IMR-90 (cell line): ENCODE data around the gene ANXA7. TPM values are rescaled to one million over a fixed set of nuclear protein-coding genes. Genes with fewer than 3 reads are reported as not detected.

Source experiments
- ATAC-seq: fragments of 200-7000 bp; cut with Tn5 transposase; 2 replicates; pipeline ENCODE4 v1.9.1; 2020; ENCODE audit warnings: low read depth, mild to moderate bottlenecking, moderate library complexity
- BruUV-seq: library from RNA; stranded (reverse); fragments of 400-500 nt; replicated peaks from 2 replicates; lab custom pipeline; 2021; lab: Mats Ljungman, UMichigan
- CTCF ChIA-PET: fragments of 300-600 bp; formaldehyde crosslinking; extraction: SDS; loops from one replicate; lab custom pipeline; 2021; ENCODE audit warnings: antibody characterized with exemption; lab: Yijun Ruan, JAX
- POLR2A ChIA-PET: fragments of 300-600 bp; sonication (Branson Sonifier 250); formaldehyde crosslinking; loops from one replicate; lab custom pipeline; 2022; ENCODE audit warnings: antibody characterized with exemption; ENCODE audit not compliant: unreplicated experiment; lab: Charles Lee
- DNase-seq: peaks from one replicate; pipeline ENCODE4 v3.0.0; 2013
- H2AFZ ChIP-seq: replicated peaks from 2 replicates; pipeline ENCODE3; 2013; ENCODE audit warnings: low read length, mild to moderate bottlenecking; ENCODE audit not compliant: poor library complexity
- H2AK5ac ChIP-seq: 2 replicates; pipeline ENCODE4 v1.6.1; 2013; ENCODE audit warnings: low read depth, low read length, inconsistent platforms
- H2AK9ac ChIP-seq: replicated peaks from 2 replicates; pipeline ENCODE3; 2013; ENCODE audit warnings: mild to moderate bottlenecking, low read depth, low read length, moderate library complexity; ENCODE audit not compliant: poor library complexity
- H2BK120ac ChIP-seq: 2 replicates; pipeline ENCODE4 v1.6.1; 2013; ENCODE audit warnings: low read depth, low read length, inconsistent platforms
- H2BK15ac ChIP-seq: 3 replicates; pipeline ENCODE4 v1.6.1; 2013; ENCODE audit warnings: low read depth, low read length, inconsistent platforms
- H2BK20ac ChIP-seq: 2 replicates; pipeline ENCODE4 v1.6.1; 2013; ENCODE audit warnings: low read depth, mild to moderate bottlenecking, inconsistent platforms, low read length, moderate library complexity
- H2BK5ac ChIP-seq: 2 replicates; pipeline ENCODE4 v1.6.1; 2013; ENCODE audit warnings: mild to moderate bottlenecking, low read depth, low read length, inconsistent platforms; ENCODE audit not compliant: poor library complexity, severe bottlenecking
- H3K14ac ChIP-seq: replicated peaks from 2 replicates; pipeline ENCODE4 v1.6.1; 2013; ENCODE audit warnings: low read depth, low read length, inconsistent platforms
- H3K18ac ChIP-seq: 2 replicates; pipeline ENCODE4 v1.6.1; 2013; ENCODE audit warnings: low read depth, low read length, control low read depth
- H3K23ac ChIP-seq: 2 replicates; pipeline ENCODE4 v1.6.1; 2013; ENCODE audit warnings: low read depth, low read length, inconsistent platforms
- H3K27ac ChIP-seq: 2 replicates; pipeline ENCODE4 v1.5.1; 2013; ENCODE audit warnings: mild to moderate bottlenecking, control low read depth, low read length; ENCODE audit not compliant: insufficient read depth
- H3K27me3 ChIP-seq: 2 replicates; pipeline ENCODE4 v1.6.1; 2013; ENCODE audit warnings: low read length; ENCODE audit not compliant: control insufficient read depth, insufficient read depth
- H3K36me3 ChIP-seq: 2 replicates; pipeline ENCODE4 v1.6.1; 2013; ENCODE audit warnings: low read length, mixed read lengths; ENCODE audit not compliant: control insufficient read depth, insufficient read depth
- H3K4ac ChIP-seq: 2 replicates; pipeline ENCODE4 v1.6.1; 2013; ENCODE audit warnings: low read depth, low read length, inconsistent platforms
- H3K4me1 ChIP-seq: 2 replicates; pipeline ENCODE4 v1.6.1; 2013; ENCODE audit warnings: low read length, mixed read lengths; ENCODE audit not compliant: control insufficient read depth, insufficient read depth
- H3K4me2 ChIP-seq: 2 replicates; pipeline ENCODE4 v1.6.1; 2013; ENCODE audit warnings: low read depth, mild to moderate bottlenecking, control low read depth, low read length, moderate library complexity
- H3K4me3 ChIP-seq: 2 replicates; pipeline ENCODE4 v1.5.1; 2013; ENCODE audit warnings: low read depth, mild to moderate bottlenecking, control low read depth, low read length, moderate library complexity; ENCODE audit not compliant: insufficient read depth
- H3K56ac ChIP-seq: 2 replicates; pipeline ENCODE4 v1.6.1; 2013; ENCODE audit warnings: low read length, inconsistent platforms; ENCODE audit not compliant: insufficient read depth; ENCODE audit errors: extremely low read depth
- H3K79me1 ChIP-seq, 2 experiments: 2 replicates each; pipeline ENCODE4 v1.6.1; 2013; ENCODE audit warnings: low read length in 2 of 2, inconsistent platforms in 1 of 2, low read depth in 1 of 2
- H3K9ac ChIP-seq: 2 replicates; pipeline ENCODE4 v1.6.1; 2013; ENCODE audit warnings: low read depth, low read length, control low read depth
- H3K9me1 ChIP-seq: 2 replicates; pipeline ENCODE4 v1.6.1; 2013; ENCODE audit warnings: low read length, inconsistent platforms; ENCODE audit not compliant: insufficient read depth
- H3K9me3 ChIP-seq: 2 replicates; pipeline ENCODE4 v1.6.1; 2013; ENCODE audit warnings: low read length; ENCODE audit not compliant: control insufficient read depth, insufficient read depth
- H4K20me1 ChIP-seq: 2 replicates; pipeline ENCODE4 v1.6.1; 2013; ENCODE audit warnings: low read length, inconsistent platforms; ENCODE audit not compliant: insufficient read depth
- H4K5ac ChIP-seq: 2 replicates; pipeline ENCODE4 v1.6.1; 2013; ENCODE audit warnings: mild to moderate bottlenecking, low read depth, low read length, control low read depth
- H4K8ac ChIP-seq, 2 experiments: 2 replicates each; pipeline ENCODE4 v1.6.1; 2013; ENCODE audit warnings: low read depth in 2 of 2, low read length in 2 of 2, control low read depth in 1 of 2, inconsistent platforms in 1 of 2
- H4K91ac ChIP-seq: 2 replicates; pipeline ENCODE4 v1.6.1; 2013; ENCODE audit warnings: low read depth, low read length, inconsistent platforms; ENCODE audit not compliant: insufficient read depth
- BHLHE40 ChIP-seq: fragments of 150-350 bp; IDR thresholded peaks from 2 replicates; pipeline ENCODE4 v1.6.1; 2016; ENCODE audit warnings: mild to moderate bottlenecking, low read depth, low read length
- CHD1 ChIP-seq: IDR thresholded peaks from 2 replicates; pipeline ENCODE4 v1.6.1; 2012; ENCODE audit warnings: low read depth, low read length, improper control_type of control experiment
- MXI1 ChIP-seq: IDR thresholded peaks from 2 replicates; pipeline ENCODE4 v1.6.1; 2012; ENCODE audit warnings: low read depth, mild to moderate bottlenecking, low read length, moderate library complexity, borderline replicate concordance
- NFE2L2 ChIP-seq: fragments of 150-350 bp; IDR thresholded peaks from 2 replicates; pipeline ENCODE4 v1.6.1; 2016; ENCODE audit warnings: low read depth, mild to moderate bottlenecking, low read length
- POLR2A ChIP-seq: IDR thresholded peaks from 2 replicates; pipeline ENCODE4 v1.6.1; 2012; ENCODE audit warnings: mild to moderate bottlenecking, low read depth, low read length
- WGBS, 2 experiments: methylation state at CpG; one replicate each; pipeline versions ENCODE4 v1.1.5 to v1.1.7; 2013; ENCODE audit warnings: missing lambda C conversion rate in 2 of 2; ENCODE audit not compliant: insufficient read length in 1 of 2; ENCODE audit errors: extremely low coverage in 2 of 2; 5-methylcytosine and 5-hydroxymethylcytosine counted together
- dilution Hi-C: fragments of 300-500 bp; cut with HindIII; formaldehyde crosslinking; loops from one replicate; pipeline ENCODE4 v1.14.3; 2018; ENCODE audit warnings: low sequenced_read_pairs; ENCODE audit not compliant: unreplicated experiment
- in situ Hi-C: fragments of 300-500 bp; cut with MboI; formaldehyde crosslinking; loops from 3 replicates; pipeline ENCODE4 v1.14.3; 2019; ENCODE audit warnings: low sequenced_read_pairs, inconsistent platforms, mixed read lengths
- intact Hi-C: fragments of 100-400 bp; cut with micrococcal nuclease; formaldehyde crosslinking; loops from 2 replicates; pipeline ENCODE4 v1.10.0; 2022
- polyA plus RNA-seq, 3 experiments: library from polyadenylated mRNA; depleted of rRNA; stranded (reverse); fragments of >200 nt; gene quantifications; 2 replicates each; pipeline ENCODE4 v1.2.3, GENCODE V29; 2012; ENCODE audit warnings: low replicate concordance in 1 of 3
- total RNA-seq: library from RNA; depleted of rRNA; stranded (reverse); fragments of >200 nt; gene quantifications from 2 replicates; pipeline ENCODE4 v1.2.3, GENCODE V29; 2012

The ANXA7 gene
- total and polyA plus RNA-seq, 2 of the 4 experiments (the other 2 are of a cell fraction), result 77.4 to 120 TPM

DNA sequence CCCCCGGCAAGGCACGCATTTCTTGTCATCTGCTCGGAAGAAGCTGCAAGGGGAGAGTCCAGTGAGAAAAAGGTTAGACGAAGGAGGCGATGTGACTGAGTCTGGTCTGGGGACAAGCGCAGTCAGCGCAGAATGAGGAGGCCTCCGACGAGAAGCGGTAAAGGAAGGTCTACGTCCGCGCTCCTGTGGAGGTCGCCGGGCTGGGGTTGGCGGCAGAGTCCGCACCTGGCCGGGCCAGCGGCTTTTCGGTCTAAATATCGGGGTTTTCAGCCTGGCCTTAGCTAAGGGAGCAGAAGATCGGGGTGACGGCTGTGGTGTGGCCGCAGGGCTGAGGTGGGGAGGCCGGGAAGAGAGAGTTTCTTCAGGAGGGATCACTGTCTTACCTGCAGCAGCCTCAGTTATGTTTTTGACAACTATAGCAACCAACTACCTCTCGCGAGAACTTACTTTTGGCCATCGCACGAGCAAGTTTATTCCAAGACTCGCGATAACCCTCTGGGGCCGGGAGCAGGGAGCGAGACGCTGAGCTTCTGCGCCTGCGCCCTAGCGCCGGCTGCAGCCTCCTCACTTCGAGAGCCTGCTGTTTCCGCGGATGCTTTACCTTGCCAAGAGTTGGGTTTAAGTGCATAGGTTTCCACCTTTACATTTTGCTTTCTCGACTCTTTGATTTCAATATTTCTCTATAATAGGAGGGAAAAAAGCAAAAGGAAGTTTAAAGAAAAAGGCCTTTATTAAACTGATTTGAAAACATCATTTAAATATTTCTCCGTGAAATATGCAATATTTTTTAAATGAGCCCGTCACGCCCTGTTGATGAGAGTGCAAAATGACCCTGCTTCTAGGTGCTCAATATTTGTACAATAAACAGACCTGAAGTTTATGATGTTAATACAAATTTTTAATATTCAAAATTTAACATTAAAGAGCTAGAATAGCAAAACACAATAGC is 55.3 kb downstream of the ANXA7 start, which contains the start of gene CFAP70:
CFAP70 (minus strand) TSS at position 534 of the 949 bp plus-strand sequence. CDS start 4,068 bp downstream, outside the sequence.
- peak within 1 kb of the TSS; percentile 99 for H2AFZ ChIP-seq
- H3K14ac ChIP-seq, result peak within 1 kb of the TSS; percentile 87
- no TSS peak for BruUV-seq
- no peaks in the 10 kb centered on the region for H3K36me3 ChIP-seq
- peak within 1 kb of the TSS; percentile 8; the same call in 1 of the 2 replicates for H3K27ac ChIP-seq
- peak within 1 kb of the TSS; percentile 84 for H4K5ac ChIP-seq
- no peak within 1 kb of the TSS for H2AK5ac ChIP-seq
- in situ Hi-C loops (no loop called here), dilution Hi-C loops (no loop called here), intact Hi-C loops (no loop called here)
- H4K8ac ChIP-seq, result peak within 1 kb of the TSS; percentile 84 to 91
- no peak within 1 kb of the TSS; the same call in 1 of the 2 replicates for H3K18ac ChIP-seq
- peak within 1 kb of the TSS; percentile 91 for H3K9ac ChIP-seq
- no peak within 1 kb of the TSS for H2BK20ac ChIP-seq
- ChIA-PET CTCF (no interaction called here), POLR2A (interaction anchor here (1.0 to 1.1 kb wide), 2 partner anchors 10 to 49 kb away, joined by 3 to 7 read pairs; no protein-coding TSS in a partner anchor)
- TF ChIP-seq BHLHE40 (peak; percentile 71; the same call in 1 of the 2 replicates), POLR2A (no peak), NFE2L2 (no peak), CHD1 (no peak), MXI1 (no peak)
- 4% methylated on average over 9 of the region's 45 CpGs; no CpG with 5 or more reads in 1 of the 2 experiments for WGBS, 2 experiments
- H3K56ac ChIP-seq, result no peak within 1 kb of the TSS; the same call in 1 of the 2 replicates
- no peaks in the 10 kb centered on the region for H3K9me1 ChIP-seq
- H4K91ac ChIP-seq, result peak within 1 kb of the TSS; percentile 22; the same call in 1 of the 2 replicates
- H4K20me1 ChIP-seq, result no peaks in the 10 kb centered on the region
- peak within 1 kb of the TSS; percentile 56 for H3K4ac ChIP-seq
- H3K79me1 ChIP-seq, result no peaks in the 10 kb centered on the region
- peak within 1 kb of the TSS; percentile 61; the same call in 1 of the 2 replicates for H3K23ac ChIP-seq
- no peaks in the 10 kb centered on the region for H3K4me1 ChIP-seq
- no peaks in the 10 kb centered on the region for H3K9me3 ChIP-seq
- peak within 1 kb of the TSS; percentile 96 for H3K4me2 ChIP-seq
- H3K4me3 ChIP-seq, result peak within 1 kb of the TSS; percentile 71
- no peak within 1 kb of the TSS for H2BK15ac ChIP-seq
- peak; percentile 100 for ATAC-seq
- H2AK9ac ChIP-seq, result peak within 1 kb of the TSS; percentile 80
- 0 out of 2 replicates have a peak within 1 kb of the TSS, but pooled peaks have one; percentile 20 for H2BK120ac ChIP-seq
- peak; percentile 95 for DNase-seq
- no peak within 1 kb of the TSS for H2BK5ac ChIP-seq
- H3K27me3 ChIP-seq, result peaks cover 14% of the 10 kb centered on the region; the same call in 1 of the 2 replicates
